ENCODE results near the gene CLSTN3. TPM values are rescaled to one million over a fixed set of nuclear protein-coding genes. Genes with fewer than 3 reads are reported as not detected.

Gene CLSTN3
- total and polyA plus RNA-seq, 10 of the 15 experiments (the other 5 are each of a cell fraction or from before 2014, with no cell fraction given), result 0.09 to 35.9 (median 11.3) TPM

GRCh38 chr12:7142809-7143465 is 12.8 kb downstream of the CLSTN3 start (continued):
- no peak for TF ChIP-seq E2F8 (IDR thresholded peaks at IDR 0.05; ENCODE audit: low read depth, partially characterized antibody)
- TF ChIP-seq MXI1 (IDR thresholded peaks at IDR 0.05; ENCODE audit: low read depth, low read length), result no peak
- TF ChIP-seq NKRF (conservative IDR thresholded peaks at IDR 0.05), result no peak
- no peak for TF ChIP-seq ATF7 (IDR thresholded peaks at IDR 0.05; ENCODE audit: low read depth)
- no peak for TF ChIP-seq CHD4 (IDR thresholded peaks at IDR 0.05)

GRCh38 chr12:7143564-7143963 is 13.4 kb downstream of the CLSTN3 start:
- H4K20me1 ChIP-seq (ENCODE audit: control insufficient read depth, insufficient read depth), result no peaks in the 10 kb centered on the region; the same call in 1 of the 2 replicates
- H3K4me1 ChIP-seq (ENCODE audit: control insufficient read depth, insufficient read depth, low read length), result no peaks in the 10 kb centered on the region
- CTCF ChIA-PET, result interaction anchor here (0.9 to 6.1 kb wide), 9 partner anchors 9 to 47 kb away, joined by 3 to 44 read pairs (median 4); partner anchors contain the start of gene C1RL
- ATAC-seq (no peak), FAIRE-seq (no peak), DNase-seq (ENCODE audit: low read depth, low spot score) (no peak)
- SMC1A ChIA-PET (ENCODE audit: uncharacterized antibody, unreplicated experiment), result interaction anchor here (2.7 kb wide), 1 partner anchor 31 kb away, joined by 13 read pairs; no protein-coding TSS in a partner anchor
- no peaks in the 10 kb centered on the region; the same call in 2 of the 3 replicates for H3K9me3 ChIP-seq (replicated peaks; ENCODE audit: control insufficient read depth, insufficient read depth, low read length)
- no TSS peak for BruUV-seq (replicated peaks)
- H3K9ac ChIP-seq (ENCODE audit: control insufficient read depth, insufficient read depth, low read length), result no peak overlapping the region
- no peaks in the 10 kb centered on the region for H3K27me3 ChIP-seq (replicated peaks in 1 of 2; ENCODE audit: control insufficient read depth in 2 of 2, insufficient read depth in 2 of 2, low read length in 1 of 2)
- H3K79me2 ChIP-seq (ENCODE audit: control insufficient read depth, insufficient read depth, low read length), result no peaks in the 10 kb centered on the region
- TF ChIP-seq MEF2B (IDR thresholded peaks at IDR 0.05; ENCODE audit: partially characterized antibody, poor library complexity, severe bottlenecking) (no peak), WRNIP1 (IDR thresholded peaks at IDR 0.05; ENCODE audit: borderline replicate concordance, low read depth, low read length) (no peak), RUNX3 (IDR thresholded peaks at IDR 0.05; ENCODE audit: low read length) (no peak), NRF1 (conservative IDR thresholded peaks at IDR 0.05; ENCODE audit: low read depth, low read length) (no peak), NFYA (IDR thresholded peaks at IDR 0.05; ENCODE audit: borderline replicate concordance, low read depth, low read length) (no peak), CBFB (IDR thresholded peaks at IDR 0.05; ENCODE audit: low read depth) (no peak), PAX8 (IDR thresholded peaks at IDR 0.05) (no peak), KAT2A (conservative IDR thresholded peaks at IDR 0.05; ENCODE audit: control insufficient read depth, low read depth, low read length) (no peak), ELK1 (IDR thresholded peaks at IDR 0.05; ENCODE audit: low read depth, low read length) (no peak), STAT1 (conservative IDR thresholded peaks at IDR 0.05) (no peak), ZBED1 (IDR thresholded peaks at IDR 0.05; ENCODE audit: borderline replicate concordance) (no peak), ASH2L (IDR thresholded peaks at IDR 0.05; ENCODE audit: borderline replicate concordance, low read depth) (no peak)
- 95% methylated on average over 7 of the region's 7 CpGs for WGBS (ENCODE audit: insufficient coverage, insufficient replicate concordance, low lambda C conversion rate, missing lambda C conversion rate)
- H3K4me3 ChIP-seq, result no peak overlapping the region
- RAD21 ChIA-PET (ENCODE audit: unreplicated experiment), result no interaction called here
- in situ Hi-C loops (cut with MboI), result no loop called here
- H3K27ac ChIP-seq (ENCODE audit: control insufficient read depth, insufficient read depth), result no peak overlapping the region
- H3K4me2 ChIP-seq (ENCODE audit: control insufficient read depth, insufficient read depth), result no peak overlapping the region
- peaks cover 0 to 12% of the 10 kb centered on the region in 2 experiments for H3K36me3 ChIP-seq (ENCODE audit: control insufficient read depth in 2 of 2, insufficient read depth in 2 of 2, low read length in 1 of 2)
- POLR2A ChIA-PET, result interaction anchor here (0.7 kb wide), 1 partner anchor 52 kb away, joined by 4 read pairs; no protein-coding TSS in a partner anchor
- intact Hi-C loops (cut with micrococcal nuclease; ENCODE audit: unreplicated experiment), result loop anchor here (2.0 to 5.0 kb wide), 3 partner anchors 45 to 494 kb away; partner anchors contain the start of gene PEX5
- no peak overlapping the region for H2AFZ ChIP-seq (ENCODE audit: control insufficient read depth, low read depth, low read length)
